T-helper 1 cell (primary cell): ENCODE measurements around the gene SCN1B.
"Not testable (repeated sequence)": the region's sequence is repeated elsewhere in the genome, so short reads cannot be mapped to it uniquely, and the experiment has no call there.

Experiments used
- DNase-seq, 5 donors: peaks; one replicate each; pipeline ENCODE4 v3.0.0-alpha.2; 2012 to 2020

The SCN1B gene

GRCh38 chr19:35000647-35001501, 29.4 kb upstream of the SCN1B start:
- DNase-seq: peak in 3 of 5 donors; percentile 41 to 73 (median 54)

GRCh38 chr19:35002037-35002535, 28.2 kb upstream of the SCN1B start:
- no peak for DNase-seq

- DNase-seq: no peak
Observed at GRCh38 chr19:35004517-35005255, 25.6 kb upstream of the SCN1B start.

- no peak for DNase-seq
Observed at GRCh38 chr19:35005256-35005977, 24.9 kb upstream of the SCN1B start.

GRCh38 chr19:35006007-35006341, 24.3 kb upstream of the SCN1B start:
- DNase-seq: not testable (repeated sequence)

- DNase-seq: no peak
Observed at GRCh38 chr19:35006342-35006998, 23.8 kb upstream of the SCN1B start.

GRCh38 chr19:35006999-35007365, 23.3 kb upstream of the SCN1B start:
- no peak for DNase-seq

GRCh38 chr19:35007427-35007826, 22.8 kb upstream of the SCN1B start:
- not testable (repeated sequence) for DNase-seq

GRCh38 chr19:35008891-35009341, 21.4 kb upstream of the SCN1B start:
- no peak for DNase-seq

- DNase-seq: no peak
Observed at GRCh38 chr19:35009424-35010415, 20.6 kb upstream of the SCN1B start.

- peak in 1 of 5 donors; percentile 40 for DNase-seq
Observed at GRCh38 chr19:35011091-35011689, 19.1 kb upstream of the SCN1B start.

GRCh38 chr19:35011737-35012682, 18.3 kb upstream of the SCN1B start:
- DNase-seq: no peak

- peak; percentile 61 to 76 (median 74) for DNase-seq
Observed at GRCh38 chr19:35013041-35013819, 17.0 kb upstream of the SCN1B start.

GRCh38 chr19:35013820-35014754, 16.2 kb upstream of the SCN1B start:
- DNase-seq: peak; percentile 27 to 81 (median 66)

- DNase-seq: not testable (repeated sequence)
Observed at GRCh38 chr19:35014774-35015173, 15.5 kb upstream of the SCN1B start.

- no peak for DNase-seq
Observed at GRCh38 chr19:35015270-35015953, 14.9 kb upstream of the SCN1B start.

GRCh38 chr19:35015954-35016351, 14.3 kb upstream of the SCN1B start:
- DNase-seq: no peak
